K562 (cell line): ENCODE results near the gene PDE6H.

Experiments
- CEBPB ChIP-seq: fragments of 450-650 bp; IDR thresholded peaks from 2 replicates; pipeline ENCODE4 v1.6.1; 2016; ENCODE audit warnings: missing genetic modification characterization, missing compliant biosample characterization
- EHMT2 ChIP-seq: fragments of 450-650 bp; IDR thresholded peaks from 2 replicates; pipeline ENCODE4 v1.6.1; 2018; ENCODE audit warnings: antibody characterized with exemption
- IFI16 ChIP-seq: fragments of 250-450 bp; sonication (Bioruptor Pico); IDR thresholded peaks from 2 replicates; pipeline ENCODE4 v2.1.2; 2022; ENCODE audit warnings: mild to moderate bottlenecking, inconsistent platforms
- LCOR ChIP-seq: sonication (generic); formaldehyde crosslinking; IDR thresholded peaks from 2 replicates; pipeline ENCODE4 v1.8.0; 2022; ENCODE audit warnings: mild to moderate bottlenecking, missing genetic modification reagents
- POU5F1 ChIP-seq: fragments of 150-350 bp; IDR thresholded peaks from 2 replicates; pipeline ENCODE4 v1.6.1; 2014; ENCODE audit warnings: borderline replicate concordance, low read length, low read depth, mild to moderate bottlenecking; ENCODE audit not compliant: partially characterized antibody
- TAL1 ChIP-seq: fragments of 450-650 bp; IDR thresholded peaks from 2 replicates; pipeline ENCODE4 v1.6.1; 2016; ENCODE audit warnings: mild to moderate bottlenecking
- TCF3 ChIP-seq: sonication (generic); formaldehyde crosslinking; IDR thresholded peaks from 2 replicates; pipeline ENCODE4 v1.4.0; 2020; ENCODE audit warnings: mild to moderate bottlenecking, missing genetic modification reagents
- ZNF253 ChIP-seq: fragments of 250-450 bp; sonication (Bioruptor Pico); conservative IDR thresholded peaks from 2 replicates; pipeline ENCODE4 v1.6.1; 2021; ENCODE audit warnings: mild to moderate bottlenecking
- TF ChIP-seq, protein P1 (sequence below): IDR thresholded peaks from 2 replicates; pipeline ENCODE4 v1.6.1; 2011; ENCODE audit warnings: borderline replicate concordance, low read depth, mild to moderate bottlenecking, moderate library complexity, low read length; ENCODE audit not compliant: insufficient read depth, poor library complexity, severe bottlenecking
- TF ChIP-seq, protein P2 (sequence below): sonication (generic); formaldehyde crosslinking; IDR thresholded peaks from 2 replicates; pipeline ENCODE4 v1.8.1; 2023; ENCODE audit warnings: mild to moderate bottlenecking, missing genetic modification reagents
- TF ChIP-seq, protein P3 (sequence below), 3 experiments: IDR thresholded peaks in 2 of 3; conservative IDR thresholded peaks in 1 of 3; 2 replicates each; pipeline ENCODE4 v1.5.1; 2011 to 2012; ENCODE audit warnings: low read length in 3 of 3, mild to moderate bottlenecking in 3 of 3, control low read depth in 2 of 3, improper control_type of control experiment in 1 of 3, inconsistent platforms in 1 of 3, low read depth in 1 of 3, mixed read lengths in 1 of 3, moderate library complexity in 1 of 3; ENCODE audit not compliant: insufficient read depth in 2 of 3

DNA sequence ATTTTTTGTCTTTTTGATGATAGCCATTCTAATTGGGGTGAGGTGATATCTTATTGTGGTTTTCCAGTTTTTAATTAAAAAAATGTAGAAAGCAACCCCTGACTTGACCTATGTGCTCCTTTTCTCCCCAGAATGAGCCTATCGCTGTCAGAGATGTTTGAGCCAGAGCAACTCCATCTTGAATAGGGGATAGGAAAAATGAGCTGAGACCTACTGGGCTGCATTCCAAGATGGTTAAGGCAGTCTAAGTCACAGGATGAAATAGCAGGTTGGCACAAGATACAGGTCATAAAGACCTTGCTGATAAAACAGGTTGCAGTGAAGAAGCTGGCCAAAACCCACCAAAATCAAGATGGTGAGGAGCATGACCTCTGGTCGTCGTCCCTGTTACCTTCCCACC lies 48.3 kb upstream of the PDE6H start:
- TF ChIP-seq TCF3 (no peak), IFI16 (CRISPR knock-in tag) (no peak), CEBPB (no peak), LCOR (no peak), ZNF253 (CRISPR knock-in tag) (no peak), EHMT2 (no peak), TAL1 (no peak), POU5F1 (no peak)
- TF ChIP-seq, protein P1, sequence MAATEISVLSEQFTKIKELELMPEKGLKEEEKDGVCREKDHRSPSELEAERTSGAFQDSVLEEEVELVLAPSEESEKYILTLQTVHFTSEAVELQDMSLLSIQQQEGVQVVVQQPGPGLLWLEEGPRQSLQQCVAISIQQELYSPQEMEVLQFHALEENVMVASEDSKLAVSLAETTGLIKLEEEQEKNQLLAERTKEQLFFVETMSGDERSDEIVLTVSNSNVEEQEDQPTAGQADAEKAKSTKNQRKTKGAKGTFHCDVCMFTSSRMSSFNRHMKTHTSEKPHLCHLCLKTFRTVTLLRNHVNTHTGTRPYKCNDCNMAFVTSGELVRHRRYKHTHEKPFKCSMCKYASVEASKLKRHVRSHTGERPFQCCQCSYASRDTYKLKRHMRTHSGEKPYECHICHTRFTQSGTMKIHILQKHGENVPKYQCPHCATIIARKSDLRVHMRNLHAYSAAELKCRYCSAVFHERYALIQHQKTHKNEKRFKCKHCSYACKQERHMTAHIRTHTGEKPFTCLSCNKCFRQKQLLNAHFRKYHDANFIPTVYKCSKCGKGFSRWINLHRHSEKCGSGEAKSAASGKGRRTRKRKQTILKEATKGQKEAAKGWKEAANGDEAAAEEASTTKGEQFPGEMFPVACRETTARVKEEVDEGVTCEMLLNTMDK = no peak
- TF ChIP-seq, protein P2, sequence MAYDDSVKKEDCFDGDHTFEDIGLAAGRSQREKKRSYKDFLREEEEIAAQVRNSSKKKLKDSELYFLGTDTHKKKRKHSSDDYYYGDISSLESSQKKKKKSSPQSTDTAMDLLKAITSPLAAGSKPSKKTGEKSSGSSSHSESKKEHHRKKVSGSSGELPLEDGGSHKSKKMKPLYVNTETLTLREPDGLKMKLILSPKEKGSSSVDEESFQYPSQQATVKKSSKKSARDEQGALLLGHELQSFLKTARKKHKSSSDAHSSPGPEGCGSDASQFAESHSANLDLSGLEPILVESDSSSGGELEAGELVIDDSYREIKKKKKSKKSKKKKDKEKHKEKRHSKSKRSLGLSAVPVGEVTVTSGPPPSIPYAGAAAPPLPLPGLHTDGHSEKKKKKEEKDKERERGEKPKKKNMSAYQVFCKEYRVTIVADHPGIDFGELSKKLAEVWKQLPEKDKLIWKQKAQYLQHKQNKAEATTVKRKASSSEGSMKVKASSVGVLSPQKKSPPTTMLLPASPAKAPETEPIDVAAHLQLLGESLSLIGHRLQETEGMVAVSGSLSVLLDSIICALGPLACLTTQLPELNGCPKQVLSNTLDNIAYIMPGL (CRISPR knock-in tag) = no peak
- TF ChIP-seq, protein P3, sequence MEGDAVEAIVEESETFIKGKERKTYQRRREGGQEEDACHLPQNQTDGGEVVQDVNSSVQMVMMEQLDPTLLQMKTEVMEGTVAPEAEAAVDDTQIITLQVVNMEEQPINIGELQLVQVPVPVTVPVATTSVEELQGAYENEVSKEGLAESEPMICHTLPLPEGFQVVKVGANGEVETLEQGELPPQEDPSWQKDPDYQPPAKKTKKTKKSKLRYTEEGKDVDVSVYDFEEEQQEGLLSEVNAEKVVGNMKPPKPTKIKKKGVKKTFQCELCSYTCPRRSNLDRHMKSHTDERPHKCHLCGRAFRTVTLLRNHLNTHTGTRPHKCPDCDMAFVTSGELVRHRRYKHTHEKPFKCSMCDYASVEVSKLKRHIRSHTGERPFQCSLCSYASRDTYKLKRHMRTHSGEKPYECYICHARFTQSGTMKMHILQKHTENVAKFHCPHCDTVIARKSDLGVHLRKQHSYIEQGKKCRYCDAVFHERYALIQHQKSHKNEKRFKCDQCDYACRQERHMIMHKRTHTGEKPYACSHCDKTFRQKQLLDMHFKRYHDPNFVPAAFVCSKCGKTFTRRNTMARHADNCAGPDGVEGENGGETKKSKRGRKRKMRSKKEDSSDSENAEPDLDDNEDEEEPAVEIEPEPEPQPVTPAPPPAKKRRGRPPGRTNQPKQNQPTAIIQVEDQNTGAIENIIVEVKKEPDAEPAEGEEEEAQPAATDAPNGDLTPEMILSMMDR (IDR thresholded peaks at IDR 0.05 in 2 of 3, conservative IDR thresholded peaks at IDR 0.05 in 1 of 3; ENCODE audit: insufficient read depth in 2 of 3, low read depth in 1 of 3, low read length in 3 of 3) = no peak
